WTC11 (cell line): Measurements from ENCODE around the gene SLC10A6.

Experiments
- AFF4 ChIP-seq: sonication (generic); formaldehyde crosslinking; IDR thresholded peaks from 2 replicates; pipeline ENCODE4 v1.8.1; 2023; ENCODE audit warnings: mild to moderate bottlenecking, missing genetic modification reagents, borderline replicate concordance
- ATF6 ChIP-seq: sonication (generic); formaldehyde crosslinking; IDR thresholded peaks from 2 replicates; pipeline ENCODE4 v1.8.1; 2023; ENCODE audit warnings: mild to moderate bottlenecking, missing genetic modification reagents
- CBFB ChIP-seq: sonication (generic); formaldehyde crosslinking; IDR thresholded peaks from 2 replicates; pipeline ENCODE4 v1.8.1; 2022; ENCODE audit warnings: mild to moderate bottlenecking, low read depth, missing genetic modification reagents
- CREB1 ChIP-seq: sonication (generic); formaldehyde crosslinking; IDR thresholded peaks from 2 replicates; pipeline ENCODE4 v1.8.0; 2023; ENCODE audit warnings: mild to moderate bottlenecking, missing genetic modification reagents
- FOXK1 ChIP-seq: sonication (generic); formaldehyde crosslinking; IDR thresholded peaks from 2 replicates; pipeline ENCODE4 v1.8.0; 2022; ENCODE audit warnings: mild to moderate bottlenecking, moderate library complexity, missing genetic modification reagents
- GABPB1 ChIP-seq: sonication (generic); formaldehyde crosslinking; IDR thresholded peaks from 2 replicates; pipeline ENCODE4 v1.8.1; 2023; ENCODE audit warnings: mild to moderate bottlenecking, missing genetic modification reagents
- JAZF1 ChIP-seq: fragments of 250-450 bp; sonication (Bioruptor Pico); IDR thresholded peaks from 2 replicates; pipeline ENCODE4 v1.9.0; 2021; ENCODE audit warnings: moderate library complexity, mild to moderate bottlenecking, inconsistent platforms
- MAX ChIP-seq: sonication (generic); formaldehyde crosslinking; IDR thresholded peaks from 2 replicates; pipeline ENCODE4 v1.8.0; 2022; ENCODE audit warnings: mild to moderate bottlenecking, missing genetic modification reagents
- NFE2L1 ChIP-seq: sonication (generic); formaldehyde crosslinking; IDR thresholded peaks from 2 replicates; pipeline ENCODE4 v1.8.1; 2023; ENCODE audit warnings: missing genetic modification reagents
- NFYB ChIP-seq: sonication (generic); formaldehyde crosslinking; conservative IDR thresholded peaks from 2 replicates; pipeline ENCODE4 v1.8.0; 2022; ENCODE audit warnings: low read depth, missing genetic modification reagents
- SMAD3 ChIP-seq: sonication (generic); formaldehyde crosslinking; IDR thresholded peaks from 2 replicates; pipeline ENCODE4 v1.8.0; 2022; ENCODE audit warnings: missing genetic modification reagents, mild to moderate bottlenecking, borderline replicate concordance
- SP1 ChIP-seq: sonication (generic); formaldehyde crosslinking; conservative IDR thresholded peaks from 2 replicates; pipeline ENCODE4 v1.8.1; 2022; ENCODE audit warnings: missing genetic modification reagents
- TF ChIP-seq, protein P1 (sequence below): sonication (generic); formaldehyde crosslinking; IDR thresholded peaks from 2 replicates; pipeline ENCODE4 v1.8.0; 2022; ENCODE audit warnings: mild to moderate bottlenecking, missing genetic modification reagents
- TF ChIP-seq, protein P2 (sequence below): fragments of 200-600 bp; IDR thresholded peaks from 2 replicates; pipeline ENCODE4 v1.8.0; 2022; ENCODE audit warnings: antibody characterized with exemption

- TF ChIP-seq SMAD3 (CRISPR knock-in tag): no peak
- TF ChIP-seq, protein P1, sequence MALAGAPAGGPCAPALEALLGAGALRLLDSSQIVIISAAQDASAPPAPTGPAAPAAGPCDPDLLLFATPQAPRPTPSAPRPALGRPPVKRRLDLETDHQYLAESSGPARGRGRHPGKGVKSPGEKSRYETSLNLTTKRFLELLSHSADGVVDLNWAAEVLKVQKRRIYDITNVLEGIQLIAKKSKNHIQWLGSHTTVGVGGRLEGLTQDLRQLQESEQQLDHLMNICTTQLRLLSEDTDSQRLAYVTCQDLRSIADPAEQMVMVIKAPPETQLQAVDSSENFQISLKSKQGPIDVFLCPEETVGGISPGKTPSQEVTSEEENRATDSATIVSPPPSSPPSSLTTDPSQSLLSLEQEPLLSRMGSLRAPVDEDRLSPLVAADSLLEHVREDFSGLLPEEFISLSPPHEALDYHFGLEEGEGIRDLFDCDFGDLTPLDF (CRISPR knock-in tag): no peak
- TF ChIP-seq, protein P2, sequence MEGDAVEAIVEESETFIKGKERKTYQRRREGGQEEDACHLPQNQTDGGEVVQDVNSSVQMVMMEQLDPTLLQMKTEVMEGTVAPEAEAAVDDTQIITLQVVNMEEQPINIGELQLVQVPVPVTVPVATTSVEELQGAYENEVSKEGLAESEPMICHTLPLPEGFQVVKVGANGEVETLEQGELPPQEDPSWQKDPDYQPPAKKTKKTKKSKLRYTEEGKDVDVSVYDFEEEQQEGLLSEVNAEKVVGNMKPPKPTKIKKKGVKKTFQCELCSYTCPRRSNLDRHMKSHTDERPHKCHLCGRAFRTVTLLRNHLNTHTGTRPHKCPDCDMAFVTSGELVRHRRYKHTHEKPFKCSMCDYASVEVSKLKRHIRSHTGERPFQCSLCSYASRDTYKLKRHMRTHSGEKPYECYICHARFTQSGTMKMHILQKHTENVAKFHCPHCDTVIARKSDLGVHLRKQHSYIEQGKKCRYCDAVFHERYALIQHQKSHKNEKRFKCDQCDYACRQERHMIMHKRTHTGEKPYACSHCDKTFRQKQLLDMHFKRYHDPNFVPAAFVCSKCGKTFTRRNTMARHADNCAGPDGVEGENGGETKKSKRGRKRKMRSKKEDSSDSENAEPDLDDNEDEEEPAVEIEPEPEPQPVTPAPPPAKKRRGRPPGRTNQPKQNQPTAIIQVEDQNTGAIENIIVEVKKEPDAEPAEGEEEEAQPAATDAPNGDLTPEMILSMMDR: no peak
- TF ChIP-seq MAX (CRISPR knock-in tag): no peak
- TF ChIP-seq CBFB: no peak
- TF ChIP-seq CREB1: no peak
- TF ChIP-seq NFE2L1 (CRISPR knock-in tag): no peak
- TF ChIP-seq NFYB (CRISPR knock-in tag): no peak
- TF ChIP-seq GABPB1 (CRISPR knock-in tag): no peak
- TF ChIP-seq JAZF1 (CRISPR knock-in tag): no peak
- no peak for TF ChIP-seq ATF6
- no peak for TF ChIP-seq AFF4
- no peak for TF ChIP-seq SP1 (CRISPR knock-in tag)
- no peak for TF ChIP-seq FOXK1 (CRISPR knock-in tag)
Measured at GRCh38 chr4:86835677-86836076, 13.5 kb downstream of the SLC10A6 start.
